Limb (tissue), 2 donors: ENCODE results near the gene CELA3B.
"Not testable (repeated sequence)": the region's sequence is repeated elsewhere in the genome, so short reads cannot be mapped to it uniquely, and the experiment has no call there.

Source experiments
- DNase-seq, 2 donors: peaks; one replicate each; pipeline ENCODE4 v3.0.0-alpha.2; 2016; ENCODE audit errors: extremely low spot score in 2 of 2

CELA3B gene

DNA sequence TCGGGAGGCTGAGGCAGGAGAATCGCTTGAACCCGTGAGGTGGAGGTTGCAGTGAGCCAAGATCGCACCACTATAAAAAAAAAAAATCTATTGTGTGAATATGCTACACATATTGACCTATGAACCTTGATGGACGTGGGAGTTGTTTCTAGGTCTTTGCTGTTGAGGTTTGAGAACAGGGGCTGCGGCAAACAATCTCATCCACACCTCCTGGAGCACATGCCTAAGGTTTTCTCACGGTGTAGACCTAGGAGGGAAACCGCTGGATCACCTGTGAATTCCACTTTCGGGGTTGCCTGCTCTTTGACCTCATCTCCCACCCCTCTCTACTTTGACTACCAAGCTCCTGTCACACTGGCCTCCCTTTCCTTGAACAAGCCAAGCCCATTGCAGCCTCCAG lies 1.5 kb upstream of the CELA3B start:
- DNase-seq = not testable (repeated sequence)

- not testable (repeated sequence) for DNase-seq
Observed at GRCh38 chr1:21978209-21978608, 1.4 kb downstream of the CELA3B start.

DNA sequence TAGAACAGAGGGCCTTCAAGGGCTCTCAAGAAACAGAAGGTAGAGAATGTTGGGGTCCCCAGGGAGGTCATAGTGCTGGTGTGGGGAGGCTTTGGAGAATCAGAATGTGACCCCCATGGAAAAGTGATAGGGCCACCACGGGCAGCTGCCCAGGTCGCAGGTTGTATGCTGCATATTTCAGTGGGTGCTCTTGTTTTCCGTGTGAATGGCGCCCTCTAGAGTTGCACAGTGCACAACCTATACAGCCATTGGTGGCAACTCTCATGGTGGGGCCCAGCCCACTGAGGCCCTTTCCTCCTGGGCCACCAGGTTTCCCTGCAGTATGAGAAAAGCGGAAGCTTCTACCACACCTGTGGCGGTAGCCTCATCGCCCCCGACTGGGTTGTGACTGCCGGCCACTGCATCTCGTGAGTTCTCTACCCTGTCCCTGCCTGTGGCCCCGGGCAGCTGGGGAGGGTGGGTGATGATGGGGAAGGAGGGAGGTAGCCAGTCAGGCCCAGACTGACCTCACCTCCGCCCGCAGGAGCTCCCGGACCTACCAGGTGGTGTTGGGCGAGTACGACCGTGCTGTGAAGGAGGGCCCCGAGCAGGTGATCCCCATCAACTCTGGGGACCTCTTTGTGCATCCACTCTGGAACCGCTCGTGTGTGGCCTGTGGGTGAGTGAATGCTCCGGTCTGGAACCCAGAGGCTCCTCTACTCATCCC lies 3.8 kb downstream of the CELA3B start:
- DNase-seq = not testable (repeated sequence)

DNA sequence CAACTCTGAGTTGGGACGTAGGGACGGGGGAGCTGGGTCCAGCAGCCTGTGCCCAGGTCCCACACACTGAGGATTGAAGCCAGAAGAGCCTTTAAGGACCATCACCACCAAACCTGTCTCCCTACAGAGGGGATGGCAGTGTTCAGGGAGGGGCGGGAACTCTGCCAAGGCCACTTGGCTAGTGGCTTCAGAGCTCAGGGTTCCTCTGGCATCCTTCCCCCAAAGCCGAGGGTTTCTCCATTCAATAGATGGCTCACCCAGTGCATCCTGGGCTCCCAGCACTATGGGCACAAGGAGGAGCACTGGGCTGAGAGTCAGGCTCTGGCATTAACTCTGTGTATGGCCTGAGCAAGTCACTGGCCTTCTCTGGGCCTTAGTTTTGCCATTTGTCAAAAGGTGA lies 4.4 kb downstream of the CELA3B start:
- DNase-seq = not testable (repeated sequence)

- not testable (repeated sequence) for DNase-seq
Observed at GRCh38 chr1:21982122-21982521, 5.3 kb downstream of the CELA3B start.

- not testable (repeated sequence) for DNase-seq
Observed at GRCh38 chr1:21983539-21983938, 6.7 kb downstream of the CELA3B start.

- not testable (repeated sequence) for DNase-seq
Observed at GRCh38 chr1:21985893-21986292, 9.1 kb downstream of the CELA3B start.

GRCh38 chr1:21986386-21986785 lies 9.6 kb downstream of the CELA3B start:
- DNase-seq = not testable (repeated sequence)

GRCh38 chr1:21989672-21990393 lies 13.0 kb downstream of the CELA3B start:
- DNase-seq = not testable (repeated sequence)

DNA sequence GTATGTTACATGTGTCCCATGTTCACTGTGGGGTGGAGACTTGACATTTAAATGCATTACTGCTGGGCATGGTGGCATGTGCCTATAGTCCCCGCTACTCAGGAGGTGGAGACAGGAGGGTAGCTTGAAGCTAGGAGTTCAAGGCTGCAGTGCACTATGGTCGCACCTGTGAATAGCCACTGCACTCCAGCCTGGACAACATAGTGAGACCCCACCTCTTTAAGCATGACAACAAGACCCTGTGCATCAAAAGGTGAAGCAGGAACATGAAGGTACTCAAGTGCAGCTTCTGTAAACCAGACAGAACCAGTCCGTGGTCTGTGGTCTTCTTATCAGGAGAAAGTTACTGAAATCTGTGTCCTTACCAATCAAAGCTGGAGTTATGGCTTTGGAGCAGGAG lies 15.4 kb downstream of the CELA3B start:
- not testable (repeated sequence) for DNase-seq

- not testable (repeated sequence) for DNase-seq
Observed at GRCh38 chr1:21994716-21995115, 17.9 kb downstream of the CELA3B start.

GRCh38 chr1:21996663-21996970 lies 19.8 kb downstream of the CELA3B start:
- DNase-seq = not testable (repeated sequence)

- not testable (repeated sequence) for DNase-seq
Observed at GRCh38 chr1:21997891-21998623, 21.2 kb downstream of the CELA3B start.

DNA sequence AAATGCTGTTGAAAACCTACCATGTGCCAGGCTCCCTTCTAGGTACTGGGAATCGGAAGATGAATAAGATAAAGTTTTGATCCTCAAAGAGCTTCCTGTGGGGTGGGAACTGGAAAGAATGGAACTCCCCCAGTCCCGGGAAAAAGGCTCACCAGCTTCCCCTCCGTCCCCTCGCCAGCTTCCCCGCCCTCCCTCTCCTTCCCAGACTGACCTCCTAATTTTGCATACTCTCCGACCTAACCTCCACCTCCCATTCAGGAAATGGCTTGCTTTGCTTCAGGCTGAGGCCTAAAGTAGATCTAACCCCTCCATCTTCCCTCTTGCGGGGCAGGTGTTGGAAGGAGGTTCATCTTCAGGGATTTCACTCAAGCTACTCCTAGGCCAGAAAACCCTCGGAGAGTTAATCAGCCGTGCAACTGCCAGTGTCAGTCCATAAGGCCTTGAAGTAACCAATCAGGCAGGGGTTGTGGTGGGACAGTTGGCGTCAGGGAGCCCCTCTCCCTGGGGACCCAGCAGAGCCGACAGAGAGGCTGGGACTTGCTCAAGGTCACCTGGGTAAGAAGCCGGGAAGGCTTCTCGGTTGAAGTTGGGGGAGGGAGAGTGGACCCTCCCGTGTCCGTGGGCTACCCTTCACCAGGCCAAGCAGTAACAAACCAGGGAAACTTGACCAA lies 21.9 kb downstream of the CELA3B start:
- DNase-seq = not testable (repeated sequence)

DNA sequence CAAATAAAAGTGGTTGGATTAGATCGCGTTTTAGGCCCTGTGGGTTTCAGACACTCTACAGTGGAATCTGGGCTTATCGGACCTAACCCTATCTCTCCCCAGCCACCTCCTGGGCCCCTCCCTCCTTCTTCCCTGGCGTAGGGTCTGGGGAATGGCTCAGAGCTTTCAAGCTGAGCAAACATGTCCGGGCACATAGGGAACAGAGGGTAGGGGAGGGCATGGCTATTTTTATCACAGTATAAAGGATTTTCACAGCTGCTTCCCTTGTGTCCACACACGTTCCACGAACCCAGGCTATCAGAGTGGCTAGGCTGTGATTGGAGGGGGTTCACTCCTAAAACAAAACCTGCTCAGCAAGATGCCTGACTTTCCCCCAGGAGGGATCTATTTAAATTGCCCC lies 22.8 kb downstream of the CELA3B start:
- DNase-seq = not testable (repeated sequence)

DNA sequence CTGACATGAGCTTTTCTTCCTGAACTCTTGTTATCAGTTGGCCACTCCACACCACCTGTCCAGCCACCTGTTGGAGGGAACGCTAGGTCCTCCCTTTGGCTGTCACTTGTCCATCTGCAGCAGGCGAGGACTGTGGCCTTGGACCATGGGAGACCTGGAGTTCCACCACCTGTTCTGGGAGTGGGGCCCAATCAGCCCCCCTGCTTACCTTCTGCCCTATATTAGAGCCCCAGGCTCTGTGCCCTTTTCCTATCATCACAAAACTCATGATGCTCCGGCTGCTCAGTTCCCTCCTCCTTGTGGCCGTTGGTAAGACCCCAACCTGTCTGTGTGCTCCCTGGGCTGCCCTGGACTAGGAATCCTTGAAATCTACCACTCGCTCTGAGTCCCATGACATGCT lies 24.6 kb downstream of the CELA3B start, which contains the start of gene CELA3A:
TSS of gene CELA3A (plus strand) at position 249 of the 400 bp plus-strand sequence. CDS start at position 267, 18 bp downstream.
- DNase-seq = no peak

- DNase-seq = not testable (repeated sequence)
Observed at GRCh38 chr1:22002461-22002860, 25.6 kb downstream of the CELA3B start.

DNA sequence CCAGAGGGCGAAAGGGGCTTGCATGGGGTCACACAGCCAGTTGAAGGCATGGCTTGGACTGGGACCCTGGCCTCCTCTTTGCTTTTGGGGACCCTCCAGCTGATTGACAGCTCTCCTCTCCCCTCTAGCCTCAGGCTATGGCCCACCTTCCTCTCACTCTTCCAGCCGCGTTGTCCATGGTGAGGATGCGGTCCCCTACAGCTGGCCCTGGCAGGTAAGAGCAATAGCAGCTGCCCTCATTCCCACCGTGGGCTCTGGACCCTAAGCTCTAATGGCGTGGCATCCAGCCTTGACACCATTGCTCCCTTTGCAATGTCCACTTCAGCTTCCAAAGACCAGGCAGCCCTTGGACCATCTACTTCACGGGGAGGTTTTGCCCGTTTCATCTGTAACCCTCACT lies 26.1 kb downstream of the CELA3B start:
- not testable (repeated sequence) for DNase-seq

DNA sequence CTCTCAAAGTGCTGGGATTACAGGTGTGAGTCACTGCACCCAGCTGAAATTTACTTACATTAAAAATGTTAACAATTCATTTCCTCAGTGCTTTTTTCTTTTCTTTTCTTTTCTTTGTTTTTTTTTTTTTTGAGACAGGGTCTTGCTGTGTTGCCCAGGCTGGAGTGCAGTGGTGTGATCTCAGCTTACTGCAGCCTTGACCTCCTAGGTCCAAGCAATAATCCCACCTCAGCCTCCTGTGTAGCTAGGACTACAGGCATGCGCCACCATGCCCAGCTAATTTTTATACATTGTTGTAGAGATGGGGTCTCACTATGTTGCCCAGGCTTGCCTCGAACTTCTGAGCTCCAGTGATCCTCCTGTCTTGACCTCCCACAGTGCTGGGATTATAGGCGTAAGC lies 27.1 kb downstream of the CELA3B start:
- not testable (repeated sequence) for DNase-seq

- DNase-seq = not testable (repeated sequence)
Observed at GRCh38 chr1:22005261-22006149, 28.7 kb downstream of the CELA3B start.
